Fibroblast of mammary gland (primary cell): ENCODE results near the gene MEPCE.

Experiments used
- DNase-seq: peaks from one replicate; pipeline ENCODE4 v3.0.0-alpha.2; 2010; ENCODE audit warnings: low read depth
- H3K4me3 ChIP-seq: 2 replicates; pipeline ENCODE4 v1.5.1; 2011; ENCODE audit warnings: low read depth, mild to moderate bottlenecking, low read length, moderate library complexity; ENCODE audit not compliant: control insufficient read depth
- TF ChIP-seq, protein P1 (sequence below): conservative IDR thresholded peaks from 2 replicates; pipeline ENCODE4 v1.5.1; 2011; ENCODE audit warnings: low read depth, low read length, inconsistent platforms; ENCODE audit not compliant: control insufficient read depth, insufficient read depth

MEPCE gene

DNA sequence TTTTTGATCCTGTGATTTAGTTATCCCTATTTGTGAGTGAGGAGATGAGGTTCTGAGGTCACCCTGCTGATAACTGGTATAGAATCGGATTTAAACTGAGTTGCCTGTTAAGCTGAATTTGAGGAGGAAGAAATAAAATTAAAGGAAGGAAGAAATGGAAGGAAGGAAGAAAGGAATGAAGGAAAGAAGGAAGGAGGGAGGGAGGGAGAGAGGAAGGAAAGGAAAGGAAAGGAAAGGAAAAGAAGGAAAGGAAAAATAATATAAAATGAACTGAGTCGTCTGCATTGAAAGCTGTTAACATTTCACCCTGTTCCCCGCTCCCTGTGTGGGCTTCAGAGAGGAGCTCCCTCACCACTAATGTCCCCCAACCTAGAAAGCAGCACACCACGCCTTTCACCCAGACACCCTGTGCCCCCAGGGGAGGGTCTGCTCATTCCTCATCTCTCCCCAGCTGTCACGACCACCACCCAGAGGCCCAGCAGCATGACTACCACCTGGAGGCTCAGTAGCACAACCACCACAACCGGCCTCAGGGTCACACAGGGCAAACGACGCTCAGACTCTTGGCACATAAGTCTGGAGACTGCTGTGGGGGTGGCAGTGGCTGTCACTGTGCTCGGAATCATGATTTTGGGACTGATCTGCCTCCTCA, 40.1 kb upstream of the MEPCE start:
- TF ChIP-seq, protein P1, sequence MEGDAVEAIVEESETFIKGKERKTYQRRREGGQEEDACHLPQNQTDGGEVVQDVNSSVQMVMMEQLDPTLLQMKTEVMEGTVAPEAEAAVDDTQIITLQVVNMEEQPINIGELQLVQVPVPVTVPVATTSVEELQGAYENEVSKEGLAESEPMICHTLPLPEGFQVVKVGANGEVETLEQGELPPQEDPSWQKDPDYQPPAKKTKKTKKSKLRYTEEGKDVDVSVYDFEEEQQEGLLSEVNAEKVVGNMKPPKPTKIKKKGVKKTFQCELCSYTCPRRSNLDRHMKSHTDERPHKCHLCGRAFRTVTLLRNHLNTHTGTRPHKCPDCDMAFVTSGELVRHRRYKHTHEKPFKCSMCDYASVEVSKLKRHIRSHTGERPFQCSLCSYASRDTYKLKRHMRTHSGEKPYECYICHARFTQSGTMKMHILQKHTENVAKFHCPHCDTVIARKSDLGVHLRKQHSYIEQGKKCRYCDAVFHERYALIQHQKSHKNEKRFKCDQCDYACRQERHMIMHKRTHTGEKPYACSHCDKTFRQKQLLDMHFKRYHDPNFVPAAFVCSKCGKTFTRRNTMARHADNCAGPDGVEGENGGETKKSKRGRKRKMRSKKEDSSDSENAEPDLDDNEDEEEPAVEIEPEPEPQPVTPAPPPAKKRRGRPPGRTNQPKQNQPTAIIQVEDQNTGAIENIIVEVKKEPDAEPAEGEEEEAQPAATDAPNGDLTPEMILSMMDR: no peak
- DNase-seq: no peak
- H3K4me3 ChIP-seq: no peak overlapping the region

DNA sequence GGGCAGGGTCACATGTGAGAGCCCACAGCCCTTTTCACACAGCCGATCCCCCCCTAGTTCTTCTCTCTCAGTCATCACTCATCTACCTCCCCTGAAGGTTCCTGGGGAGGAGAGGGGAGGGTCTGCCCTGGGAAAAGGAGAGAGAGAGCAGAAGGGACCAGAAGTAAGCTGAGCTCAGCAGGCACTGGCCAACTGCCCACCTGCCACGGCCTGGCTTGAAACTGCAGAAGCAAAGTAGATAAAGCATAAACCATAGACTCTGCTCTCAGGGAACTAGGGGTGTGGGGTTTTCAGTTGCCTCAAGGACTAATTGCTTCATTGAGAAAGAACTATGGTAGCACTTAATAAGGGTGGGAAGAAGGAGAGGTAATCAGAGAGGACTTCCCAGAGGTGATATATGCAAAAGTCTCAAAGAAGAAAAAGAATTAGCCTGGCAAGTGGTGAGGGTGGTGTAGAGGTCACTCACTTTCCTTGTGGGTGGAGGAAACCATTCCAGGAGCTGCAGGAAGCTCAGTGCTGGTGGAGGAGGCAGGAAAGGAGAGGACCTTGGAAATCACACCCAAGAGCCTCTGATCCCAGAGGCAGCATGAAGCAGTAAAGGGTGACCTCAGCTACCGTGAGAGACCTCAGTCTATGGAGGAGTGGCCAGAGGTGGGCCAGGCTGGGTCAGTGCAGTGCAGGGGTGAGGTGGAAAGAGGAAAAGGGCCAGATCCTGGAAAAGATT, 39.2 kb upstream of the MEPCE start:
- no peak for DNase-seq
- H3K4me3 ChIP-seq: no peak overlapping the region
- TF ChIP-seq, protein P1: no peak

DNA sequence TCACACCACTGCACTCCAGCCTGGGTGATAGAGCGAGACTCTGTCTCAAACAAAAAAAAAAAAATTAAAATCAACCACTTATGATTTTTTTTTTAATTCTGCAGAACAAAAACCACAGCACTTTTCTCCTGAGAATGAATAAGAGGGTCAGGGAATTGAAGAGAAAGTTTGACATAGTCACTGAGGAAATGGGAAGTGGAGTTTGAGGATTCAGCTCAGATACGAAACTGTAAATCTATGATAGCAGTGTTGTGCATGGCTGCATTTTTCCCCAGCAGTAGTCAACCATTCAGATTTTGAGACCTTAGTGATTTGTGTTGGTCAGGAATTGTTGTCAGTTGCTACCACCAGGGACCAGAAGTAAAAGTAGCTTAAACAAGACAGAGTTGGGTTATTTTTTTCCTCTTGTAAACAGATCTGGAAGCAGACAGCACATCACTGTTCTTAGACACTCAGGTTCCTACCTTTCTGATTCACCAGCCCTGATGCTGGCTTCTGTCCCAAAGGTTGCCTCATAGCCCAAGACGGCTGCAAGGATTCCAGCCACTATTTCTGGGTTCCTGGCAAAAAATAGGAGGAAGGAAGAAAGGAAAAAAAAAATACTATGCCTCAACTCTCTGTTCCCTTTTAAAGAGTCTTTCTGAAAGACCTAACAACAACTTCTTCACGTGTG, 36.3 kb upstream of the MEPCE start:
- no peak overlapping the region for H3K4me3 ChIP-seq
- TF ChIP-seq, protein P1: no peak
- no peak for DNase-seq

DNA sequence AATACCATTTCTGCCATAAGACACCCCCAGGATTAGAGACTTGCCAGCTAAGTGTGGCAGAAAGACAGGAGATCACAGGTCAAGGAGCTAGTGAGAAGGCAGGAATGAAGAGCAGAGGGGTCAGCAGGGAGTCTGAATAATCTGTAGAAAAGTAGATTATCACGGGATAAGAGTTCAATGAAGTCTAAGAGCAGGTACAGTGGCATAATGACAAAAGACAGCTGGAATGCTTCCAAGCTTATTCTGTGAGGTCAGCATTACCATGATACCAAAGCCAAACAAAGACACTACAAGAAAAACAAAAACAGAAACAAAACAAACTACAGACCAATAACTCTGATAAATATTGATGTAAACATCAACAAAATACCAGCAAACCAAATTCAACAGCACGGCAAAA, 35.6 kb upstream of the MEPCE start:
- no peak overlapping the region for H3K4me3 ChIP-seq
- DNase-seq: no peak
- TF ChIP-seq, protein P1: no peak

DNA sequence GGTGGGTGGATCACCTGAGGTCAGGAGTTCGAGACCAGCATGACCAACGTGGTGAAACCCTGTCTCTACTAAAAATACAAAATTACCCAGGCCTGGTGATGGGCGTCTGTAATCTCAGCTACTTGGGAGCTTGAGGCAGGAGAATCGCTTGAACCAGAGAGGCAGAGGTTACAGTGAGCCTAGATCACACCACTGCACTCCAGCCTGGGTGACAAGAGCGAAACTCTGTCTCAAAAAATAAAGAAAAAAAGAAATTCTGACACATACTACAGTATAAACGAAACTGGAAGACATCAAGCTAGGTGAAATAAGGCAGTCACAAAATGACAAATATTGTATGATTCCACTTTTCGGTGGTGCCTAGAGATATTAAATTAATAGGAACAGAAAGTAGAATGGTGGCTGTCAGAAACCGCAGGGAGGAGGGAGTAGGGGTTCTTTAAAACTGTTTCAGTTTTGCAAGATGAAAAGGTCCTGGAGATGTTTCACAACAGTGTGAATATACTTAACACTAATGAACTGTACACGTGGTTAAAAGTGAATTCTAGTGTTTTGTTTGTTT, 33.1 kb upstream of the MEPCE start:
- no peak for DNase-seq
- H3K4me3 ChIP-seq: no peak overlapping the region
- TF ChIP-seq, protein P1: no peak

DNA sequence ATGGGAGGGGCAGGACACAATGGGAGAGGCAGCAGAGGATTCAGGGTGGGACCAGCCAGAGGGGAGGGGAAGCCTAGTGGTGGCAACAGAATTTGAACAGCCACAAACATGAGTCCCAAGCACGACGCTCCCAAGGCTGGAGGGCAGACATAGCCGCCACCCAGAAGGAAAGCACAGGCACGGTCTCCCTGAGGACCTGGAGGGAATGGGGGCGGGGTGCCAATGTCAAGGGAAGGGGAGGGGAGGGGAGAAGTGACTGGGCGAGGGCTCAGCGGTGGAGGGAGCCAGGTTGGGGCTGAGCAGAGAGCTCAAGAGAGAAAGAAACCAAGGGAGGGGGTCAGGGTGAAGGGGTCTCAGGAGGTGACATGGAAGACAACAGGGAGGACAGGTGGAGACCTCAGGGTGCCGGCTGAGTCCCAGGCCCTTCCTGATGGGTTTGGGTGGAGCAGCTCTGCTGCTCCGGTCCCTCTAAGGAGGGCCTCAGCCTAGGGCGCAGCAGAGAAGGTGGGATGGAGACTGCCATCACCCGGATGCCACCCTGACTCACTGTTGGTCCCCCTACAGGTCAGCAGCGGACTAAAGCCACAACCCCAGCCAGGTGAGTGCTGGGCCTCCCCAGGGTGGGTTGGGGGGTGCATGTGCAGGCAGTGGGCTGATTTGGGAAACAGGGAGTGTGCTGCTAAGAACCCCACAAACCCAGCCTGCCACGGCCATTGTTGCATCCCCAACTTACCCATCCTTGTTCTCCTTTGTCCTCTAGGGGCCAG, 32.1 kb upstream of the MEPCE start:
- TF ChIP-seq, protein P1: no peak

More for the DNA sequence above, 32.1 kb upstream of the MEPCE start:
- H3K4me3 ChIP-seq: no peak overlapping the region
- no peak for DNase-seq
